GM19328 (cell line): ENCODE data around the gene ORC3.
"Not testable (repeated sequence)": the region's sequence is repeated elsewhere in the genome, so short reads cannot be mapped to it uniquely, and the experiment has no call there.

ENCODE experiments used
- ATAC-seq: cut with Tn5 transposase; IDR thresholded peaks from one replicate; pipeline ENCODE4 v1.9.1; 2021; ENCODE audit warnings: mild to moderate bottlenecking, moderate library complexity; ENCODE audit not compliant: unreplicated experiment

ORC3 gene

GRCh38 chr6:87590990-87591389, 1.1 kb downstream of the ORC3 start:
- ATAC-seq, result no peak

GRCh38 chr6:87600576-87600975, 10.6 kb downstream of the ORC3 start:
- ATAC-seq, result no peak

GRCh38 chr6:87606199-87606598, 16.3 kb downstream of the ORC3 start:
- ATAC-seq, result no peak

- no peak for ATAC-seq
These were observed 18.9 kb downstream of the ORC3 start for GRCh38 chr6:87608802-87609201.

- ATAC-seq, result not testable (repeated sequence)
These were observed 23.1 kb downstream of the ORC3 start for GRCh38 chr6:87613018-87613417.

GRCh38 chr6:87617405-87617804, 27.5 kb downstream of the ORC3 start:
- no peak for ATAC-seq

- ATAC-seq, result no peak
These were observed 28.6 kb downstream of the ORC3 start for GRCh38 chr6:87618531-87618930.

GRCh38 chr6:87623248-87623647, 33.3 kb downstream of the ORC3 start:
- no peak for ATAC-seq

GRCh38 chr6:87628424-87628823, 38.5 kb downstream of the ORC3 start:
- ATAC-seq, result no peak

GRCh38 chr6:87628881-87629280, 38.9 kb downstream of the ORC3 start:
- no peak for ATAC-seq

- ATAC-seq, result no peak
These were observed 40.8 kb downstream of the ORC3 start for GRCh38 chr6:87630746-87631145.

- ATAC-seq, result no peak
These were observed 43.9 kb downstream of the ORC3 start for GRCh38 chr6:87633851-87634250.

GRCh38 chr6:87636315-87636714, 46.4 kb downstream of the ORC3 start:
- no peak for ATAC-seq

GRCh38 chr6:87637106-87637505, 47.2 kb downstream of the ORC3 start:
- no peak for ATAC-seq

GRCh38 chr6:87639373-87639772, 49.4 kb downstream of the ORC3 start:
- ATAC-seq, result no peak

- no peak for ATAC-seq
These were observed 51.2 kb downstream of the ORC3 start for GRCh38 chr6:87641065-87641692.

GRCh38 chr6:87645080-87645479, 55.1 kb downstream of the ORC3 start:
- ATAC-seq, result no peak

- no peak for ATAC-seq
These were observed 63.4 kb downstream of the ORC3 start for GRCh38 chr6:87653074-87653962.

GRCh38 chr6:87654122-87654521, 64.2 kb downstream of the ORC3 start:
- no peak for ATAC-seq

- ATAC-seq, result no peak
These were observed 65.0 kb downstream of the ORC3 start for GRCh38 chr6:87654875-87655454.

- ATAC-seq, result no peak
These were observed 65.9 kb downstream of the ORC3 start for GRCh38 chr6:87655824-87656223.

- no peak for ATAC-seq
These were observed 66.9 kb downstream of the ORC3 start for GRCh38 chr6:87656857-87657256.
